ENCODE results near the gene DERA. TPM values are rescaled to one million over a fixed set of nuclear protein-coding genes. Genes with fewer than 3 reads are reported as not detected.

DERA gene
- total and polyA plus RNA-seq, 8 donors = 10.5 to 22.4 (median 16.3) TPM

DNA sequence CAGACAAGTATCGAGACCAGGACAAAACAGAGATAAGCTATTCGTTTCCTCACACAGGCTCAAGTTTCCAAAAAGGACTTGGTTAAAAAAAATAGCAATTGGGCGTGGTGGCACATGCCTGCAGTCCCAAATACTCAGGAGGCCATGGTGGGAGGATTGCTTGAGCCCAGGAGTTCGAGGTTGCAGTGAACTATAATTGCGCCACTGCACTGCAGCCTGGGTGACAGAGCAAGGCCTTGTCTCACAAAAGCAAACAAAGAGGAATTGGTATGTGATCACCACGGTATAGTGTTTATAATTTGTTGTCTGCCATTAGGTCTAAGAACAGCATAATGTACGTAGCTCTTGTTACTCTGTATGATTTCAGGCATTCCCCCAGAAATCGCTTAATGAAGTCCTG, 175.3 kb downstream of the DERA start:
- no peak for DNase-seq
- Histone ChIP-seq H3K27me3 (no peaks in the 10 kb centered on the region), H3K27ac (no peak overlapping the region), H3K4me3 (no peak overlapping the region), H3K9me3 (no peaks in the 10 kb centered on the region), H3K4me1 (no peaks in the 10 kb centered on the region), H3K36me3 (no peaks in the 10 kb centered on the region)
- 81 to 86% methylated on average over 8 of the region's 8 CpGs for WGBS, 2 donors
- TF ChIP-seq, protein P1, sequence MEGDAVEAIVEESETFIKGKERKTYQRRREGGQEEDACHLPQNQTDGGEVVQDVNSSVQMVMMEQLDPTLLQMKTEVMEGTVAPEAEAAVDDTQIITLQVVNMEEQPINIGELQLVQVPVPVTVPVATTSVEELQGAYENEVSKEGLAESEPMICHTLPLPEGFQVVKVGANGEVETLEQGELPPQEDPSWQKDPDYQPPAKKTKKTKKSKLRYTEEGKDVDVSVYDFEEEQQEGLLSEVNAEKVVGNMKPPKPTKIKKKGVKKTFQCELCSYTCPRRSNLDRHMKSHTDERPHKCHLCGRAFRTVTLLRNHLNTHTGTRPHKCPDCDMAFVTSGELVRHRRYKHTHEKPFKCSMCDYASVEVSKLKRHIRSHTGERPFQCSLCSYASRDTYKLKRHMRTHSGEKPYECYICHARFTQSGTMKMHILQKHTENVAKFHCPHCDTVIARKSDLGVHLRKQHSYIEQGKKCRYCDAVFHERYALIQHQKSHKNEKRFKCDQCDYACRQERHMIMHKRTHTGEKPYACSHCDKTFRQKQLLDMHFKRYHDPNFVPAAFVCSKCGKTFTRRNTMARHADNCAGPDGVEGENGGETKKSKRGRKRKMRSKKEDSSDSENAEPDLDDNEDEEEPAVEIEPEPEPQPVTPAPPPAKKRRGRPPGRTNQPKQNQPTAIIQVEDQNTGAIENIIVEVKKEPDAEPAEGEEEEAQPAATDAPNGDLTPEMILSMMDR (IDR thresholded peaks at IDR 0.05) = no peak
- FAIRE-seq = no peak
- intact Hi-C loops (cut with DNase I) = no loop called here
- ATAC-seq = no peak

DNA sequence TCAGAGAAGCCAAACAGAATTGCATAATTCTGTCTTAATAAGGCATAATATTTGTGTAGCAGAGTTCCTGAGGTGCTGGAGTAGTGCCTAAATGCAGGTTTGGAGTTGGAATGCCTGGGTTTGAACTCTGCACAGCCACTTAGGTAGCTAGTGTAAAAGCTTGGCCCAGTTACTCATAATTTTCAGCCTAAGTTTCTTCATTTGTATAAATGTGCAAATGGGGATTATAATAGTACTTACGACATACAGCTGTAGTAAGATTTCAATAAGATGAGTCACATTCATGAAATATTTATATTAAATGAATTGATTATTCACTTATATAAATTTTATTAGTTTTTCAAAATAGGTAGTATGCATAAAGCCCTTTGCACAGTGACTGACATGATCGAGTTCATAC, 175.8 kb downstream of the DERA start:
- WGBS, 2 donors = 94 to 97% methylated on average over 2 of the region's 2 CpGs
- Histone ChIP-seq H3K36me3 (no peaks in the 10 kb centered on the region), H3K27me3 (no peaks in the 10 kb centered on the region), H3K4me1 (no peaks in the 10 kb centered on the region), H3K9me3 (no peaks in the 10 kb centered on the region), H3K27ac (no peak overlapping the region), H3K4me3 (no peak overlapping the region)
- ATAC-seq = no peak
- no peak for FAIRE-seq
- intact Hi-C loops (cut with DNase I) = no loop called here
- no peak for DNase-seq
- TF ChIP-seq, protein P1 (IDR thresholded peaks at IDR 0.05) = no peak

Other genes starting within 250 kb of the DERA start
- 10 to 100 TPM in 4 of 6 donors, 1 to 10 TPM in 2; 8.2 to 26.7 (median 12.4) TPM for gene EPS8, start 121.9 kb upstream of the DERA start, total RNA-seq
- 10 to 100 TPM in 1 of 2 donors, 1 to 10 TPM in 1; 8.6 to 10.3 TPM for gene EPS8, start 121.9 kb upstream of the DERA start, polyA plus RNA-seq
- gene STRAP, start 28.9 kb upstream of the DERA start, total RNA-seq = 10 to 100 TPM; 36.1 to 48.7 (median 44.1) TPM
- gene STRAP, start 28.9 kb upstream of the DERA start, polyA plus RNA-seq = 10 to 100 TPM; 45.0 to 52.2 TPM

All from pancreas (tissue), 10 donors.